Measurements from ENCODE around the gene ELMOD1.

DNA sequence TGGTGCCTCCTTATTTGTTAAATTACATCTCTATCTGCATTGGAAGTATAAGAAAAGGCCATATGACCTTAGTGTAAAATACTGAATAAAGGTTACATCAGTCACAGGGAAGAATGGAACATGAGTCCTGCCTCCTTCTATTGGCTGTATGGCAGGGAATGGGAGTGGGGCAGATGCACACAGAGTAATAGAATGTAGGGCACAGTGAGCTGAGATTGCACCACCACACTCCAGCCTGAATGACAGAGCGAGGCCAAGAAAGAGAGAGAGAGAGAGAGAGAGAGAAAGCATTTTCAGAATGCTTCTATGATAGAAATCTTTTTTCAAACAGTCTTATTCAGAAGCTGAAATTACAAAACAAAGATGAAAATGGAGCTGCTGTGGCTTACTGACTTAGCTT is 62.1 kb downstream of the ELMOD1 start:
- TF ChIP-seq YY1 (IDR thresholded peaks at IDR 0.05) (no peak), RAD21 (IDR thresholded peaks at IDR 0.05) (no peak), HNF4A (conservative IDR thresholded peaks at IDR 0.05) (no peak), EGR1 (IDR thresholded peaks at IDR 0.05; ENCODE audit: low read depth in 2 of 2) (no peak)
- TF ChIP-seq, protein P1, sequence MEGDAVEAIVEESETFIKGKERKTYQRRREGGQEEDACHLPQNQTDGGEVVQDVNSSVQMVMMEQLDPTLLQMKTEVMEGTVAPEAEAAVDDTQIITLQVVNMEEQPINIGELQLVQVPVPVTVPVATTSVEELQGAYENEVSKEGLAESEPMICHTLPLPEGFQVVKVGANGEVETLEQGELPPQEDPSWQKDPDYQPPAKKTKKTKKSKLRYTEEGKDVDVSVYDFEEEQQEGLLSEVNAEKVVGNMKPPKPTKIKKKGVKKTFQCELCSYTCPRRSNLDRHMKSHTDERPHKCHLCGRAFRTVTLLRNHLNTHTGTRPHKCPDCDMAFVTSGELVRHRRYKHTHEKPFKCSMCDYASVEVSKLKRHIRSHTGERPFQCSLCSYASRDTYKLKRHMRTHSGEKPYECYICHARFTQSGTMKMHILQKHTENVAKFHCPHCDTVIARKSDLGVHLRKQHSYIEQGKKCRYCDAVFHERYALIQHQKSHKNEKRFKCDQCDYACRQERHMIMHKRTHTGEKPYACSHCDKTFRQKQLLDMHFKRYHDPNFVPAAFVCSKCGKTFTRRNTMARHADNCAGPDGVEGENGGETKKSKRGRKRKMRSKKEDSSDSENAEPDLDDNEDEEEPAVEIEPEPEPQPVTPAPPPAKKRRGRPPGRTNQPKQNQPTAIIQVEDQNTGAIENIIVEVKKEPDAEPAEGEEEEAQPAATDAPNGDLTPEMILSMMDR (IDR thresholded peaks at IDR 0.05; ENCODE audit: low read depth, low read length, missing input control): no peak
- TF ChIP-seq, protein P2, sequence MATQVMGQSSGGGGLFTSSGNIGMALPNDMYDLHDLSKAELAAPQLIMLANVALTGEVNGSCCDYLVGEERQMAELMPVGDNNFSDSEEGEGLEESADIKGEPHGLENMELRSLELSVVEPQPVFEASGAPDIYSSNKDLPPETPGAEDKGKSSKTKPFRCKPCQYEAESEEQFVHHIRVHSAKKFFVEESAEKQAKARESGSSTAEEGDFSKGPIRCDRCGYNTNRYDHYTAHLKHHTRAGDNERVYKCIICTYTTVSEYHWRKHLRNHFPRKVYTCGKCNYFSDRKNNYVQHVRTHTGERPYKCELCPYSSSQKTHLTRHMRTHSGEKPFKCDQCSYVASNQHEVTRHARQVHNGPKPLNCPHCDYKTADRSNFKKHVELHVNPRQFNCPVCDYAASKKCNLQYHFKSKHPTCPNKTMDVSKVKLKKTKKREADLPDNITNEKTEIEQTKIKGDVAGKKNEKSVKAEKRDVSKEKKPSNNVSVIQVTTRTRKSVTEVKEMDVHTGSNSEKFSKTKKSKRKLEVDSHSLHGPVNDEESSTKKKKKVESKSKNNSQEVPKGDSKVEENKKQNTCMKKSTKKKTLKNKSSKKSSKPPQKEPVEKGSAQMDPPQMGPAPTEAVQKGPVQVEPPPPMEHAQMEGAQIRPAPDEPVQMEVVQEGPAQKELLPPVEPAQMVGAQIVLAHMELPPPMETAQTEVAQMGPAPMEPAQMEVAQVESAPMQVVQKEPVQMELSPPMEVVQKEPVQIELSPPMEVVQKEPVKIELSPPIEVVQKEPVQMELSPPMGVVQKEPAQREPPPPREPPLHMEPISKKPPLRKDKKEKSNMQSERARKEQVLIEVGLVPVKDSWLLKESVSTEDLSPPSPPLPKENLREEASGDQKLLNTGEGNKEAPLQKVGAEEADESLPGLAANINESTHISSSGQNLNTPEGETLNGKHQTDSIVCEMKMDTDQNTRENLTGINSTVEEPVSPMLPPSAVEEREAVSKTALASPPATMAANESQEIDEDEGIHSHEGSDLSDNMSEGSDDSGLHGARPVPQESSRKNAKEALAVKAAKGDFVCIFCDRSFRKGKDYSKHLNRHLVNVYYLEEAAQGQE (IDR thresholded peaks at IDR 0.05): no peak
- TF ChIP-seq, protein P3, sequence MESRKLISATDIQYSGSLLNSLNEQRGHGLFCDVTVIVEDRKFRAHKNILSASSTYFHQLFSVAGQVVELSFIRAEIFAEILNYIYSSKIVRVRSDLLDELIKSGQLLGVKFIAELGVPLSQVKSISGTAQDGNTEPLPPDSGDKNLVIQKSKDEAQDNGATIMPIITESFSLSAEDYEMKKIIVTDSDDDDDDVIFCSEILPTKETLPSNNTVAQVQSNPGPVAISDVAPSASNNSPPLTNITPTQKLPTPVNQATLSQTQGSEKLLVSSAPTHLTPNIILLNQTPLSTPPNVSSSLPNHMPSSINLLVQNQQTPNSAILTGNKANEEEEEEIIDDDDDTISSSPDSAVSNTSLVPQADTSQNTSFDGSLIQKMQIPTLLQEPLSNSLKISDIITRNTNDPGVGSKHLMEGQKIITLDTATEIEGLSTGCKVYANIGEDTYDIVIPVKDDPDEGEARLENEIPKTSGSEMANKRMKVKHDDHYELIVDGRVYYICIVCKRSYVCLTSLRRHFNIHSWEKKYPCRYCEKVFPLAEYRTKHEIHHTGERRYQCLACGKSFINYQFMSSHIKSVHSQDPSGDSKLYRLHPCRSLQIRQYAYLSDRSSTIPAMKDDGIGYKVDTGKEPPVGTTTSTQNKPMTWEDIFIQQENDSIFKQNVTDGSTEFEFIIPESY (IDR thresholded peaks at IDR 0.05): no peak
- TF ChIP-seq, protein P4, sequence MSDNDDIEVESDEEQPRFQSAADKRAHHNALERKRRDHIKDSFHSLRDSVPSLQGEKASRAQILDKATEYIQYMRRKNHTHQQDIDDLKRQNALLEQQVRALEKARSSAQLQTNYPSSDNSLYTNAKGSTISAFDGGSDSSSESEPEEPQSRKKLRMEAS (IDR thresholded peaks at IDR 0.05): no peak
